Mesenchymal stem cell (in vitro differentiated cells and primary cell): Measurements from ENCODE around the gene CYB561D1.

Experiments used
- DNase-seq: peaks from one replicate; pipeline ENCODE4 v3.0.0-alpha.2; 2013
- H2AFZ ChIP-seq: one replicate; pipeline ENCODE4 v1.6.1; 2013; ENCODE audit warnings: low read depth, mild to moderate bottlenecking, control low read depth, inconsistent platforms, low read length, moderate library complexity
- H2AK5ac ChIP-seq: 2 replicates; pipeline ENCODE4 v1.6.1; 2013; ENCODE audit warnings: low read length, moderate library complexity, mild to moderate bottlenecking, inconsistent platforms; ENCODE audit not compliant: severe bottlenecking
- H2BK120ac ChIP-seq: one replicate; pipeline ENCODE4 v1.6.1; 2013; ENCODE audit warnings: low read depth, mild to moderate bottlenecking, inconsistent platforms, low read length, moderate library complexity
- H2BK12ac ChIP-seq, 2 experiments: one replicate each; pipeline ENCODE4 v1.6.1; 2013; ENCODE audit warnings: inconsistent platforms in 2 of 2, low read length in 2 of 2, mild to moderate bottlenecking in 2 of 2, moderate library complexity in 2 of 2, control low read depth in 1 of 2
- H2BK15ac ChIP-seq: one replicate; pipeline ENCODE4 v1.6.1; 2013; ENCODE audit warnings: mild to moderate bottlenecking, low read depth, inconsistent platforms; ENCODE audit not compliant: poor library complexity, severe bottlenecking
- H2BK5ac ChIP-seq: 2 replicates; pipeline ENCODE4 v1.6.1; 2013; ENCODE audit warnings: low read depth, mild to moderate bottlenecking, low read length, control low read depth, inconsistent platforms; ENCODE audit not compliant: poor library complexity, severe bottlenecking
- H3K14ac ChIP-seq, 2 experiments: one replicate each; pipeline ENCODE4 v1.6.1; 2013; ENCODE audit warnings: inconsistent platforms in 2 of 2, low read length in 2 of 2, control low read depth in 1 of 2, mild to moderate bottlenecking in 1 of 2, moderate library complexity in 1 of 2
- H3K18ac ChIP-seq, 2 experiments: one replicate each; pipeline ENCODE4 v1.6.1; 2013; ENCODE audit warnings: inconsistent platforms in 2 of 2, low read length in 2 of 2, control low read depth in 1 of 2, low read depth in 1 of 2, mild to moderate bottlenecking in 1 of 2
- H3K23ac ChIP-seq, 2 experiments: one replicate each; pipeline ENCODE4 v1.6.1; 2013; ENCODE audit warnings: inconsistent platforms in 2 of 2, low read length in 2 of 2, mild to moderate bottlenecking in 2 of 2, moderate library complexity in 2 of 2, control low read depth in 1 of 2
- H3K27ac ChIP-seq: 2 replicates; pipeline ENCODE4 v1.5.1; 2013; ENCODE audit warnings: mild to moderate bottlenecking, moderate library complexity, low read length, control low read depth, inconsistent platforms; ENCODE audit not compliant: poor library complexity, severe bottlenecking
- H3K27me3 ChIP-seq, 2 experiments: 2 replicates each; pipeline versions ENCODE4 v1.6.1 to v1.7.0; 2013; ENCODE audit warnings: low read length in 2 of 2, mild to moderate bottlenecking in 2 of 2, moderate library complexity in 2 of 2, control low read depth in 1 of 2, inconsistent platforms in 1 of 2; ENCODE audit not compliant: control insufficient read depth in 1 of 2, insufficient read depth in 1 of 2
- H3K36me3 ChIP-seq, 2 experiments: 2 replicates each; pipeline versions ENCODE4 v1.6.1 to v1.7.0; 2013; ENCODE audit warnings: low read length in 2 of 2, control low read depth in 1 of 2, inconsistent platforms in 1 of 2, low read depth in 1 of 2, mild to moderate bottlenecking in 1 of 2; ENCODE audit not compliant: insufficient read depth in 2 of 2, control insufficient read depth in 1 of 2
- H3K4ac ChIP-seq, 2 experiments: one replicate each; pipeline ENCODE4 v1.6.1; 2013; ENCODE audit warnings: inconsistent platforms in 2 of 2, low read length in 2 of 2, mild to moderate bottlenecking in 2 of 2, moderate library complexity in 2 of 2, control low read depth in 1 of 2, low read depth in 1 of 2
- H3K4me1 ChIP-seq: 2 replicates; pipeline ENCODE4 v1.6.1; 2013; ENCODE audit warnings: low read depth, low read length, control low read depth; ENCODE audit not compliant: control insufficient read depth, insufficient read depth
- H3K4me2 ChIP-seq: 2 replicates; pipeline ENCODE4 v1.6.1; 2013; ENCODE audit warnings: low read length, mild to moderate bottlenecking, inconsistent platforms; ENCODE audit not compliant: poor library complexity, severe bottlenecking
- H3K4me3 ChIP-seq, 2 experiments: 2 replicates each; pipeline versions ENCODE4 v1.5.1 to v1.7.0; 2013; ENCODE audit warnings: low read length in 2 of 2, mild to moderate bottlenecking in 2 of 2, control low read depth in 1 of 2, low read depth in 1 of 2; ENCODE audit not compliant: insufficient read depth in 1 of 2
- H3K79me1 ChIP-seq: replicated peaks from 2 replicates; pipeline ENCODE4 v1.6.1; 2013; ENCODE audit warnings: mild to moderate bottlenecking, control low read depth, low read length, inconsistent platforms; ENCODE audit not compliant: poor library complexity, severe bottlenecking
- H3K9ac ChIP-seq: 2 replicates; pipeline ENCODE4 v1.7.0; 2013; ENCODE audit warnings: mild to moderate bottlenecking, low read length, moderate library complexity
- H3K9me3 ChIP-seq: 2 replicates; pipeline ENCODE4 v1.7.0; 2013; ENCODE audit warnings: mild to moderate bottlenecking, low read length; ENCODE audit not compliant: control insufficient read depth
- H4K8ac ChIP-seq: one replicate; pipeline ENCODE4 v1.6.1; 2013; ENCODE audit warnings: inconsistent platforms, mild to moderate bottlenecking, low read length, moderate library complexity
- H4K91ac ChIP-seq: one replicate; pipeline ENCODE4 v1.6.1; 2013; ENCODE audit warnings: mild to moderate bottlenecking, low read length, inconsistent platforms
- WGBS: methylation state at CpG from one replicate; pipeline ENCODE4 v1.1.7; 2013; ENCODE audit warnings: mixed read lengths; 5-methylcytosine and 5-hydroxymethylcytosine counted together

Gene CYB561D1

GRCh38 chr1:109547463-109548320 is 53.8 kb downstream of the CYB561D1 start:
- peak overlapping the region; percentile 90 to 92 for H3K4me3 ChIP-seq
- no peaks in the 10 kb centered on the region for H3K4me1 ChIP-seq
- peak overlapping the region; percentile 78 for H2BK5ac ChIP-seq
- H3K9me3 ChIP-seq = no peaks in the 10 kb centered on the region
- H3K79me1 ChIP-seq = peaks cover 1% of the 10 kb centered on the region
- H3K4ac ChIP-seq = peak overlapping the region in 1 of 2 experiments; percentile 93
- no peak overlapping the region for H3K23ac ChIP-seq
- H2AFZ ChIP-seq = no peak overlapping the region
- peak; percentile 41 for DNase-seq
- H3K4me2 ChIP-seq = peak overlapping the region; percentile 81
- no peak overlapping the region for H2BK15ac ChIP-seq
- H4K91ac ChIP-seq = peak overlapping the region; percentile 57
- peak overlapping the region; percentile 45 for H4K8ac ChIP-seq
- H2BK12ac ChIP-seq = peak overlapping the region in 1 of 2 experiments; percentile 52
- H3K27ac ChIP-seq = peak overlapping the region; percentile 87
- H2BK120ac ChIP-seq = no peak overlapping the region
- H3K36me3 ChIP-seq = no peaks in the 10 kb centered on the region
- peak overlapping the region in 1 of 2 experiments; percentile 81 for H3K14ac ChIP-seq
- peak overlapping the region; percentile 99 for H3K9ac ChIP-seq
- 20% methylated on average over 22 of the region's 22 CpGs for WGBS
- peaks cover 3 to 13% of the 10 kb centered on the region in 2 experiments for H3K27me3 ChIP-seq
- H3K18ac ChIP-seq = peak overlapping the region; percentile 58 to 77
- H2AK5ac ChIP-seq = peak overlapping the region; percentile 50

- H3K4me2 ChIP-seq = peak within 1 kb of the TSS; percentile 81
- peak within 1 kb of the TSS; percentile 93 to 98 for H3K4ac ChIP-seq
- peak within 1 kb of the TSS; percentile 99 for H3K9ac ChIP-seq
- no peaks in the 10 kb centered on the region for H3K4me1 ChIP-seq
- no peaks in the 10 kb centered on the region for H3K9me3 ChIP-seq
- H2BK15ac ChIP-seq = peak within 1 kb of the TSS; percentile 82
- peak within 1 kb of the TSS; percentile 92 for H2AFZ ChIP-seq
- peaks cover 1% of the 10 kb centered on the region for H3K79me1 ChIP-seq
- under 1% methylated on average over 68 of the region's 68 CpGs for WGBS
- H3K23ac ChIP-seq = peak within 1 kb of the TSS; percentile 70 to 96
- H3K27ac ChIP-seq = peak within 1 kb of the TSS; percentile 87
- peak within 1 kb of the TSS; percentile 81 to 93 for H3K14ac ChIP-seq
- H3K18ac ChIP-seq = peak within 1 kb of the TSS; percentile 68 to 100
- H4K8ac ChIP-seq = peak within 1 kb of the TSS; percentile 88
- H2AK5ac ChIP-seq = peak within 1 kb of the TSS; percentile 50
- H3K27me3 ChIP-seq = peaks cover 3 to 9% of the 10 kb centered on the region in 2 experiments
- H2BK5ac ChIP-seq = peak within 1 kb of the TSS; percentile 78
- peak within 1 kb of the TSS; percentile 90 to 92 for H3K4me3 ChIP-seq
- peak; percentile 98 for DNase-seq
- peak within 1 kb of the TSS; percentile 91 for H4K91ac ChIP-seq
- peak within 1 kb of the TSS; percentile 89 for H2BK120ac ChIP-seq
- H2BK12ac ChIP-seq = peak within 1 kb of the TSS in 1 of 2 experiments; percentile 79
- H3K36me3 ChIP-seq = no peaks in the 10 kb centered on the region
Measured at GRCh38 chr1:109548321-109549267, 54.7 kb downstream of the CYB561D1 start, which contains the start of gene GNAI3. Gene GNAI3 (plus strand): TSS chr1:109548615. CDS start chr1:109548721, 106 bp downstream.
